Omental fat pad (tissue), 4 donors: ENCODE data around the gene CCDC154. TPM values are rescaled to one million over a fixed set of nuclear protein-coding genes. Genes with fewer than 3 reads are reported as not detected.

Experiments
- ATAC-seq: fragments of 150-250 bp; one replicate; pipeline ENCODE4 v1.9.1; 2016; ENCODE audit warnings: mild to moderate bottlenecking, moderate library complexity; ENCODE audit not compliant: low FRiP score
- DNase-seq: peaks from one replicate; pipeline ENCODE4 v3.0.0-alpha.2; 2019; ENCODE audit warnings: low spot score
- total RNA-seq, 4 donors: library from RNA; depleted of rRNA; stranded (reverse); fragments of >200 nt; gene quantifications; one replicate each; pipeline ENCODE4 v1.1.0, GENCODE V29; 2016
- TF ChIP-seq, protein P1 (sequence below), 3 donors: fragments of 450-650 bp; IDR thresholded peaks; one replicate each; pipeline ENCODE4 v1.5.1; 2016 to 2017; ENCODE audit warnings: antibody characterized with exemption in 3 of 3, mild to moderate bottlenecking in 3 of 3, moderate library complexity in 2 of 3

The CCDC154 gene
- total RNA-seq, 4 donors from 2014 or later, result 0.19 to 5.7 (median 0.37) TPM

DNA sequence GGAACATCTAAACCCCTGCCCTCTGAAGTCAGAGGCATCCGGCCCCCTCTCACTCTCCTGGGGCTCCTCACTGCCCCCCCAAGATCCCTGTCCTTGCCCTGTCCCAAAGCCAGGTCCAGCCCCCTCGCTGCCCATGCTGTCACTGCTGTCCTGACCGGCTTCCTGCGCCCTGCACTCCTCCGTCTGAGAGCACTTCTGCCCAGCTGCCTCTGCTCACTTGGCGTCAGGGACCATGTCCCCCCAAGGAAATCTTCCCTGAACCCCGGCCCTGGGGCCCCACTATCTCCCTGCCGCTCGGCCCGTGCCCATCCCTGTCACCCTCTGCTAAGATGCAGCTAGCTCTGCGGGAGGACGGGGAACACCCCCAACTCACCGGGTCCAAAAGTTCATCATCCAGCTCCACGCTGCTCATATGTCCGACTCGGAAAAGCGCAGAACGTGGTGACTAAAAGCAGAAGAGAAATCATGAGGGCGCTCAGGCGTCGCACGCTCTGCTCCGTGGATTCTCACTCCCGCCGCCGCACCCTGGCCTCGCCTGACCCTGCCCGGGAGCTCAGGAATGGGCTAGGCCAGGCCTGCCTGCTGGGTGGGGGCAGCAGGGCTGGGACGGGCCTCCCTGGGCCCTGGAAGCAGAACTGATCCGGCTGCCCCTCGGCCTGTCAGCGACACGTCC lies 20.7 kb upstream of the CCDC154 start:
- TF ChIP-seq, protein P1, sequence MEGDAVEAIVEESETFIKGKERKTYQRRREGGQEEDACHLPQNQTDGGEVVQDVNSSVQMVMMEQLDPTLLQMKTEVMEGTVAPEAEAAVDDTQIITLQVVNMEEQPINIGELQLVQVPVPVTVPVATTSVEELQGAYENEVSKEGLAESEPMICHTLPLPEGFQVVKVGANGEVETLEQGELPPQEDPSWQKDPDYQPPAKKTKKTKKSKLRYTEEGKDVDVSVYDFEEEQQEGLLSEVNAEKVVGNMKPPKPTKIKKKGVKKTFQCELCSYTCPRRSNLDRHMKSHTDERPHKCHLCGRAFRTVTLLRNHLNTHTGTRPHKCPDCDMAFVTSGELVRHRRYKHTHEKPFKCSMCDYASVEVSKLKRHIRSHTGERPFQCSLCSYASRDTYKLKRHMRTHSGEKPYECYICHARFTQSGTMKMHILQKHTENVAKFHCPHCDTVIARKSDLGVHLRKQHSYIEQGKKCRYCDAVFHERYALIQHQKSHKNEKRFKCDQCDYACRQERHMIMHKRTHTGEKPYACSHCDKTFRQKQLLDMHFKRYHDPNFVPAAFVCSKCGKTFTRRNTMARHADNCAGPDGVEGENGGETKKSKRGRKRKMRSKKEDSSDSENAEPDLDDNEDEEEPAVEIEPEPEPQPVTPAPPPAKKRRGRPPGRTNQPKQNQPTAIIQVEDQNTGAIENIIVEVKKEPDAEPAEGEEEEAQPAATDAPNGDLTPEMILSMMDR (IDR thresholded peaks at IDR 0.05), result no peak
- no peak for DNase-seq
- ATAC-seq, result no peak

DNA sequence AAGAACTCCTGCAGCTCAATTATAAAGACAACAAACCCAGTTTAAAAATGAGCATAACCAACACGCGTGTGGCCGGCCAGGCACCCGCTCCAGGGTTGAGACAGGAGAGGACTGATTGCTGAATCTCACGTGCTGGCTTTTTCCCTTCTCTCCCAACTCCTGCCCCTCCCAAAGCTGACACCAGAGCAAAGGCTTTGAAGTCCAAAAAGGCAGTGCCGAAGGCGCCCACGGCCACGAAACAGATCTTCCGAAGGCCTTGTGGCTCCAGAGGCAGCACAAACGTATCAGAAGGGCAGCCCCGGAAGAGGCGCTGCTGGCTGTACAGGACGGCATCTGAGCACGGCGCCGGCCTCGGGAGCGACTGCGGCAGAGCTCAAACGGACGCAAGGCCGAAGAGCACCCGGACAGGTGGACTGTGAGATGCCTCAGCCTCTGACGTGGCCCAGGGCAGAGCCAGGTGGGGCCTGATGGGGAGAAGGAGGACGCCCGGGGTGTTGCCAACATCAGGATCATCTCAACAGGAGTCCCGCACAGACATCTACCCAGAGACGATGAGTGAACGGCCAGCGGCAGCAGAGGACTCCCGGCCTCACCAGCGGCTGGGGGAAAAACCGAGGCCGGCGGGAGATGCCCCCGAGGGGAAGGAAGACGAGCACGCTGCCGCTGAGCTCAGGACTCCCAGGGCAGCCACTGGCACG lies 20.0 kb upstream of the CCDC154 start:
- DNase-seq (no peak), ATAC-seq (no peak)
- TF ChIP-seq, protein P1 (IDR thresholded peaks at IDR 0.05), result no peak

DNA sequence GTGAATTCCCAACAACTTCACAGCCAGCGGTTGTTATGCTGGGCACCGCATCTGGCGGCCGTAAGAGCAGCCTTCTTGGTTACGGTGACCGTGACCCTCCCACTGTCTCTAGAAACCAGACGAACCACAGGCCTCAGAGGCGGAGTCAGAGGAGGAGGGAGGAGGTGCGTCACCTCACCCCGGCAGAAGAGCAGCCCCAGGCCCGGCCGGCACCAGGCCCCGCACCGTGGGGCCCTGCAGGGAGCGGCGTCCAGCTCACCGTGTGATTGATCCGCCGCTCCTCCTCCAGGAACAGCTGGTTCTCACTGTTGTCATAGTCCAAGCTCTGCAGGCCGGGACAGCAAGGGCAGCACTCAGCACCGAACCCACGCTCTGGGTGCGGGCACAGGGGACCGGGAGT lies 16.8 kb upstream of the CCDC154 start:
- no peak for DNase-seq
- TF ChIP-seq, protein P1 (IDR thresholded peaks at IDR 0.05), result no peak
- ATAC-seq, result no peak

DNA sequence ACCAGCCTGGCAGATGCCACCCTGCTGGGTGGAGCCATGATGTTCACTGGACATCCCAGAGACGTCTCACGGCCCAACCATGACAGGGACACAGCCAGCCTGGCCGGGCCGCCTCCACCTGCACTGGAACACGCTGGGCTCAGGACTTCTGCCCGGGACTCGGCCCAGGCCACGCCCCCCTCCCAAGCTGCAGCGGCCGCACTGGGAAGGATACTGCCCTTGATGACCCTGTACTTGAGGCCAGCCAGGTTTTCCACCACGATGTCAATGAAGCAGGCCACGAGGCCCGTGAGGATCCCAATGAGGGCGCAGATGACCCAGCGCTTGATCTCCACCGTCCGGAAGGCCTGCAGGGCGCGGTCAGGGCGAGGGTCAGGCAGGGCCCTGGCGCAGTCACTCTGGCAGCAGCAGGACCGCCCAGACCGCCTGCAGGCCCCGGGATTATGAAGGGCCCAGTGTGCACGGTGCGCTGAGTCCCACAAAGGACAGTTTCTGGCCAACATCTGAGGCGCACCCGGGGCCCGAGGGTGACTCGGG lies 16.3 kb upstream of the CCDC154 start:
- TF ChIP-seq, protein P1 (IDR thresholded peaks at IDR 0.05), result no peak
- DNase-seq, result no peak
- no peak for ATAC-seq

DNA sequence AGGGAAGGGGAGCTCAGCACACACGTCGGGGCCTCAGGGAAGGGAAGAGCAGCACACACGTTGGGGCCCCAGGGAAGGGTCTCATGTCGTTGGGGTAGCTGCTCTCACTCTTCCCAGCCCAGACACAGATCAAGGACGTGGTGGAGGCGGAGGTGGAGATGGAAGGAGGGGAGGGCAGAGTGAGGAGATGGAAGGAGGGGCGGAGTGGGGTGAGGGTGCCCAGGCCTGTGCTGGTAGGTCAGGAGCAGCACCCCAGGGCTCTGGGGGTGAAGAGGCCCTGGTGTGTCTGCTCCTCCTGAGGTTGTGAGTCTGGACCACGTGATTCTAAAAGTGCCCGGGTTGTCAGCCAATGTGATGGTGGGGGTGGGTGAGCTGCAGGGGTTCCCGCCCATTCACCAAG lies 15.6 kb upstream of the CCDC154 start:
- TF ChIP-seq, protein P1 (IDR thresholded peaks at IDR 0.05), result no peak
- DNase-seq (no peak), ATAC-seq (no peak)

DNA sequence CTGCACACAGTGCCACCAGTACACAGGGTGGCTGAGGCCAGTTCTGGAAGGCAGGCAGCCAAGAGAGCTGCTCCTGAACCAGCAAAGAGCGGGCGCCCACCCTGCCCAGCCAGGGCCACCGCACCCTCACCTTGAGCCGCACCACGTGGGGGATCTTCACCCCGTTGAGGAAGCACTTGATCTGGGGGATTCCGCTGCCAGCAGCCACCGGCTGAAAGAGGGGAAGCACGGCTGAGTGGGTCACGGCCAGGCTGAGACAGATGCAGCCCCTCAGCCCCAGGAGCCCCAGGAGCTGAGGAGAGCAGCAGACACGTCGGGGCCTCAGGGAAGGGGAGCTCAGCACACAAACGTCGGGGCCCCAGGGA lies 14.6 kb upstream of the CCDC154 start:
- DNase-seq (no peak), ATAC-seq (no peak)
- TF ChIP-seq, protein P1 (IDR thresholded peaks at IDR 0.05), result no peak
